GM12872 (cell line): ENCODE data around the gene CEP112.

Experiments
- CTCF ChIP-seq: IDR thresholded peaks from 3 replicates; pipeline ENCODE4 v1.5.1; 2011; ENCODE audit warnings: low read depth, mild to moderate bottlenecking, low read length, moderate library complexity; ENCODE audit not compliant: insufficient read depth

Gene CEP112

GRCh38 chr17:65771704-65772103 is 420.2 kb downstream of the CEP112 start:
- no peak for TF ChIP-seq CTCF

GRCh38 chr17:65763786-65764185 is 428.1 kb downstream of the CEP112 start:
- TF ChIP-seq CTCF: no peak

GRCh38 chr17:65762973-65763372 is 429.0 kb downstream of the CEP112 start:
- TF ChIP-seq CTCF: no peak

DNA sequence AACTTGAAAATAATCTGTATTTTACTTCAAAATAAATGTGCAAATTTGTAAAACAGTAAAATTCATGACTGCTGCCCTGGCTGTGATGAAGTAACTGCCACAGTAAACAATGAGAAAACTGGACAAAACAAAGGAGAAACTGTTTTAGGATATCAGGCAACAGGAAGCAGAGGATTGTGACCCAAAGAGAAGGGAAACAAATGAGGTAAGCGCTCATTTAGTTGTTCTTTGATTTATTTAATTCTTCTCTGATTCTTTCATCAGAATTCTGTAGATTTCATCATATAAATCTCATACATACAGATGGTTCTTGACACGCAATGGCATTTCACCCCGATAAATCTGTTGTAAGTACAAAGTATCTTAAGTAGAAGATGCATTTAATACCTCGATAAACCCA is 432.4 kb downstream of the CEP112 start:
- TF ChIP-seq CTCF: no peak

DNA sequence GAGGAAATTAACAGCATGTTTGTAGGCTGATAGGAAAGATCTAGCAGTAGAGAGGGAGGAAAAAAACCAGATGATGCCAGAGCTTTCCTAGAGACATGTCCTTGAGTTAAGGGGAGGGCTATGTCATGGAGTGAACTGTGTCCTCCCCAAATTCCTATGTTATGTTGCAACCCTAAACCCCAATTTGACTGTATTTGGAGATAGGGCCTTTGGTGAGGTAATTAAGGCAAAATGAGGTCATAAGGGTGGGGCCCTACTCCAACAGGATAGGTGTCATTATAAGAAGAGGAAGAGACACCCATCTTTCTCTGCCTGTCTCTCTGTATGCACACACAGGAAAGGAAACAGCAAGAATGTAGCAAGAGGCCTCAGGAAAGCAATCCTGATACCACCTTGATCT is 435.2 kb downstream of the CEP112 start:
- no peak for TF ChIP-seq CTCF

DNA sequence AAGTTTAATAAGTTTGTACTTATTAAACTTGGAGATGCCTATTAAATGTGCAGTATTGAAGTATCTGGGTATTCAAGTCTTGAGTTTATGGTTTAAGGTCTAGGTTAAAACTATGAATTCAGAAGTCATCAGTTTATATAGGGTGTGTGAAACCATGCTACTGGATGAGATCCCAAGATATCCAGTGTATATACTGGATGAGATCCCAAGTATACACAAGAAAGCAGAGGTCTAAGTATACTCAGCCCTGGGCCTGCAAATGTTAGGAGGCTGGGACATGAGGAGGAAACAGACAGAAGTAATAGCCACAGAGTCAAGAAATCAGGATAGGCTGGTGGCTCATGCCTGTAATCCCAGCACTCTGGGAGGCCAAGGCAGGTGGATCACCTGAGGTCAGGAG is 436.1 kb downstream of the CEP112 start:
- no peak for TF ChIP-seq CTCF

DNA sequence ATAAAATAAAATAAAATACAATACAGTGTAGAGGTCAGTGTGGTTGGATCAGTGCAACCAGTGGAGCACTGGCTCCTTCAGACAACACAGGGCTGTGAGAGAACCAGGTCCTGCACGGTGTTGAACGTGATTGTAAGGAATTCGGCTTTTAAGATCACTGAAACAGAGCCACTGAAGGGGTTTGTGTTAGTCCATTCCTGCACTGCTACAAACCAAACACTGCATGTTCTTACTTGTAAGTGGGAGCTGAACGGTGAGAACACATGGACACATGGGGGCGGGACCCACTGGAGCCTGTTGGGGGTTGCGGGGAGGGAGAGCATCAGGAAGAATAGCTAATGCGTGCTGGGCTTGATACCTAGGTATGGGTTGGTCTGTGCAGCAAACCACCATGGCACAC is 437.3 kb downstream of the CEP112 start:
- TF ChIP-seq CTCF: no peak

- TF ChIP-seq CTCF: no peak
These were observed 437.9 kb downstream of the CEP112 start for GRCh38 chr17:65754081-65754480.
